Skeletal muscle satellite cell (primary cell): Measurements from ENCODE around the gene PTOV1.
A peak's percentile ranks its signal among the peaks of the same experiment; 100 is the strongest.

Source experiments
- H3K27me3 ChIP-seq: 2 replicates; pipeline ENCODE4 v1.7.0; 2013; ENCODE audit warnings: low read length; ENCODE audit not compliant: control insufficient read depth, insufficient read depth
- H3K36me3 ChIP-seq: 2 replicates; pipeline ENCODE4 v1.7.0; 2013; ENCODE audit warnings: mild to moderate bottlenecking, control low read depth, low read length; ENCODE audit not compliant: insufficient read depth
- H3K4me1 ChIP-seq: 2 replicates; pipeline ENCODE4 v1.7.0; 2013; ENCODE audit warnings: low read length; ENCODE audit not compliant: control insufficient read depth, insufficient read depth
- H3K4me2 ChIP-seq: 2 replicates; pipeline ENCODE4 v1.7.0; 2013; ENCODE audit warnings: mild to moderate bottlenecking, low read length
- H3K4me3 ChIP-seq: 2 replicates; pipeline ENCODE4 v1.7.0; 2013; ENCODE audit warnings: low read length
- H3K9ac ChIP-seq: 2 replicates; pipeline ENCODE4 v1.7.0; 2013; ENCODE audit warnings: mild to moderate bottlenecking, low read depth, low read length, moderate library complexity
- H3K9me3 ChIP-seq: replicated peaks from 2 replicates; pipeline ENCODE4 v1.7.0; 2013; ENCODE audit warnings: mild to moderate bottlenecking, control low read depth, low read length

Gene PTOV1

DNA sequence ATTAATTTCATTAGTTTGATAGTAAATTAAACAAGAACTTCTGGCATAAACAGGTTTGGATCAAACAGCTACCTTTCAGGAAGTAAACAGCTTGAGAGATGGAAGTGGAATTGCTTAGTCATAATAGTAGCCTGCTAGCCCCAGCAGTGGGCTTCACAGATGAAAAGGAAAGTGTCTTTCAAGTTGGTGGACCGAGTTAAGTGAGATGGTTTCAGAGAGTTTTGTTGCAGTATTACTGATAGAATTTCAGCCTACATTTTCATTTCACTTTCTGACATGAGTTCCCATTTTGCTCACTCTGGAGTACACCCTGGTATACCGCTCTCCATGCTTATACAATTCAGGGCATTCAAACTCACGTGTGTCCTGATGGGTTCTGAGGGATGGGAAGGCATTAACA lies 2.0 kb upstream of the PTOV1 start:
- H3K4me1 ChIP-seq: peaks cover 27% of the 10 kb centered on the region
- no peak overlapping the region for H3K4me3 ChIP-seq
- H3K9ac ChIP-seq: no peak overlapping the region

DNA sequence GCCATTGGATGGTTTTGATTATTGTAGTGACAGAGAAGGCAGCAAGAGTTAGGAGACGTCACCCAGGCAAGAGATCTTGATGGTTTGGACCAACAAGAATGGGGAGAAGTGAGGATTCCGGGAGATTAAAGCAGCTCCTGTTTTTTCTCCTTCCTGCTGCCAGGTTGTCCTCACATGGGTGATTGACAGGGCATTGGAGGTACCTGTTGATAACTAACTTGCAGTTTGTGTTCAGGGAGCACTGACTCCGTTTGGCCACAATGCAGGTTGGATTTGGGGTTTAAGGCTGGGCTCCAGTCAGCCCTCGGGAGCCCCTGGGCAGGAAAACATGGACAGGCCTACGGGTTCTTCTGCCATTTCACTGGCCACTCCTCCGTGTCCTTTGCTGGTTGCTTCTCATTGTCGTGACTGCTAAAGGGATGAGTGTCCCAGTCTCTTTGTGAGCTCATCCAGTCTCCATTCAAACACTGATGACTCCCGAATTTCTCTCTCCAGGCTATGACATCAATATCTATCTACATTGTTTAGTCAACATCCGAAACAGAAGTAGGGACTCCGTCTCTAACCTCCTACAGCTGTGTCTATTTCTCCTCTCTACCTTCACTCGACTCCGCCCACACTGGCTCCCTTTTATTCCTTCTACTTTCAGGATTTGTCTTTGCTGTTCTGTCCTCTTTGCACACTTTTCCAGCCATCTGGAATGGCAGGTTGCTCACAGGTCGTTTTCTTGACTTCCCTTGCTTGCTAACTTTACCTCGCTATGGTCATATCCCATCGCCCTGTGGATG lies 1.3 kb upstream of the PTOV1 start:
- Histone ChIP-seq H3K9me3 (no peaks in the 10 kb centered on the region), H3K4me1 (peaks cover 27% of the 10 kb centered on the region), H3K4me3 (peak overlapping the region; percentile 85)

More for the DNA sequence above, 2.0 kb upstream of the PTOV1 start:
- no peaks in the 10 kb centered on the region for H3K27me3 ChIP-seq
- no peaks in the 10 kb centered on the region for H3K9me3 ChIP-seq
- peaks cover 4% of the 10 kb centered on the region for H3K36me3 ChIP-seq
- H3K4me2 ChIP-seq: no peak overlapping the region

GRCh38 chr19:49850221-49850486 lies 805 bp upstream of the PTOV1 start:
- Histone ChIP-seq H3K9ac (peak overlapping the region; percentile 97), H3K36me3 (peaks cover 9% of the 10 kb centered on the region), H3K9me3 (no peaks in the 10 kb centered on the region), H3K27me3 (no peaks in the 10 kb centered on the region), H3K4me3 (peak overlapping the region; percentile 85), H3K4me1 (peaks cover 27% of the 10 kb centered on the region), H3K4me2 (peak overlapping the region; percentile 89)

More for the DNA sequence above, 1.3 kb upstream of the PTOV1 start:
- no peaks in the 10 kb centered on the region for H3K27me3 ChIP-seq
- H3K4me2 ChIP-seq: peak overlapping the region; percentile 89
- H3K9ac ChIP-seq: no peak overlapping the region
- H3K36me3 ChIP-seq: peaks cover 4% of the 10 kb centered on the region

GRCh38 chr19:49851456-49852259 lies 699 bp downstream of the PTOV1 start:
- H3K4me1 ChIP-seq: peaks cover 27% of the 10 kb centered on the region
- peak overlapping the region; percentile 99 for H3K4me2 ChIP-seq
- no peaks in the 10 kb centered on the region for H3K27me3 ChIP-seq
- H3K9ac ChIP-seq: peak overlapping the region; percentile 97
- peaks cover 24% of the 10 kb centered on the region for H3K36me3 ChIP-seq
- H3K9me3 ChIP-seq: no peaks in the 10 kb centered on the region
- peak overlapping the region; percentile 85 for H3K4me3 ChIP-seq

- H3K4me1 ChIP-seq: peaks cover 32% of the 10 kb centered on the region
- no peaks in the 10 kb centered on the region for H3K27me3 ChIP-seq
- peak overlapping the region; percentile 85 for H3K4me3 ChIP-seq
- peak overlapping the region; percentile 99 for H3K4me2 ChIP-seq
- H3K9me3 ChIP-seq: no peaks in the 10 kb centered on the region
- H3K9ac ChIP-seq: peak overlapping the region; percentile 56
- peaks cover 32% of the 10 kb centered on the region for H3K36me3 ChIP-seq
These were observed 1.7 kb downstream of the PTOV1 start for GRCh38 chr19:49852631-49853126.

- peaks cover 34% of the 10 kb centered on the region for H3K4me1 ChIP-seq
- peaks cover 44% of the 10 kb centered on the region for H3K36me3 ChIP-seq
- H3K4me2 ChIP-seq: peak overlapping the region; percentile 19
- H3K9ac ChIP-seq: no peak overlapping the region
- no peak overlapping the region for H3K4me3 ChIP-seq
- no peaks in the 10 kb centered on the region for H3K27me3 ChIP-seq
- H3K9me3 ChIP-seq: no peaks in the 10 kb centered on the region
These were observed 3.0 kb downstream of the PTOV1 start for GRCh38 chr19:49853852-49854377.

- Histone ChIP-seq H3K4me2 (no peak overlapping the region), H3K4me1 (peaks cover 40% of the 10 kb centered on the region), H3K27me3 (no peaks in the 10 kb centered on the region), H3K9me3 (no peaks in the 10 kb centered on the region), H3K36me3 (peaks cover 45% of the 10 kb centered on the region), H3K4me3 (no peak overlapping the region), H3K9ac (no peak overlapping the region)
These were observed 3.7 kb downstream of the PTOV1 start for GRCh38 chr19:49854378-49855263.

DNA sequence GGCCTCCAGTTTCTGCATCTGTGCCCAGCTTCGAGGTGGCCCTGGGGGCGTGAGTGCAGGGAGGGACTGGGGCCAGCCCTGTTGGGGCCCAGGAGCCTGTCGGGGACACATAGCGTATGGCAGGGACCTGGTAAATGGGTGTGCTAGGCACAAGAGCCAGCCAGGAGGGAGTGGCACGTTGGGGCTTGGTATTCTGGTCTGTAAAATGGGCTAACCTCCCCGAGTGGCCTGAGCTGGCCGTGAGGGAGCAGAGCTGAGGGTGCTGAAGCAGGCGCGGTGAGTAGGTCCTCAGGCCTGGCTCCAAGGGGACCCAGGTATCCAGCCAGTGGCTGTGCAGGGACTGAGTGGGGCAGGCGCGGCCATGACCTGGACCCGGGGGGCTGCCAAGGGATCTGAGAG lies 4.3 kb downstream of the PTOV1 start:
- Histone ChIP-seq H3K36me3 (peaks cover 47% of the 10 kb centered on the region), H3K4me1 (peaks cover 41% of the 10 kb centered on the region), H3K27me3 (no peaks in the 10 kb centered on the region), H3K4me2 (no peak overlapping the region), H3K4me3 (no peak overlapping the region), H3K9me3 (no peaks in the 10 kb centered on the region), H3K9ac (no peak overlapping the region)

- Histone ChIP-seq H3K27me3 (no peaks in the 10 kb centered on the region), H3K9ac (no peak overlapping the region), H3K4me2 (no peak overlapping the region), H3K4me3 (no peak overlapping the region), H3K4me1 (peaks cover 43% of the 10 kb centered on the region), H3K36me3 (peaks cover 53% of the 10 kb centered on the region), H3K9me3 (no peaks in the 10 kb centered on the region)
These were observed 5.0 kb downstream of the PTOV1 start for GRCh38 chr19:49855676-49856573.

DNA sequence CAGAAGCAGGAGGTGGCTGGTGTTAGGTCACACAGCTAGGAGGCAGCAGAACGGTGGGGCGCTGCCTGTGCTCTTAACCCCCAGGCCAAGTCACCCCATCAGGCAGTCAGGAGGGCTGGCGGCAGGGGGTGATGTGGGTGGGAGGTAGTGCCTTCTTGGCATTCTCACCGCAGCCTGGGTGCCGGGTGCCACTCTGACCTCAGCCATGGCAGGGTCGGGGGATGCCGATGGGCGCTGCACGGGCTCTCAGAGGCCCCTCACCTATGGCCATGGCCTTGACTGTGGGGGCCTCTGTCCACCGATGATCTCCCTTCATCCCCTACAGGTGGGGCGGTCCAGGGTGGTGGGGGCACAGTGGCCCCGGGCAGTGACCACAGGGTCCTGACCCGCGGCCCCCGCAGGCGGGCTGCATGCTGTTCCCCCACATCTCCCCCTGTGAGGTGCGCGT lies 5.6 kb downstream of the PTOV1 start:
- Histone ChIP-seq H3K4me1 (peaks cover 45% of the 10 kb centered on the region), H3K9ac (no peak overlapping the region), H3K9me3 (no peaks in the 10 kb centered on the region), H3K36me3 (peaks cover 59% of the 10 kb centered on the region), H3K27me3 (no peaks in the 10 kb centered on the region), H3K4me3 (no peak overlapping the region), H3K4me2 (no peak overlapping the region)
